PC-3 (cell line): ENCODE measurements around the gene PDGFRA.

Experiments used
- CTCF ChIP-seq: fragments of 300-600 bp; sonication (generic); conservative IDR thresholded peaks from 2 replicates; pipeline ENCODE4 v1.5.1; 2017; ENCODE audit warnings: antibody characterized with exemption, low read depth, mild to moderate bottlenecking, low read length
- EZH2 ChIP-seq: fragments of 300-600 bp; sonication (generic); IDR thresholded peaks from one replicate; pipeline ENCODE4 v1.6.1; 2017; ENCODE audit warnings: antibody characterized with exemption, mild to moderate bottlenecking, low read length; ENCODE audit not compliant: unreplicated experiment
- EZH2phosphoT487 ChIP-seq: fragments of 300-600 bp; sonication (generic); IDR thresholded peaks from 2 replicates; pipeline ENCODE4 v1.6.1; 2018; ENCODE audit warnings: mild to moderate bottlenecking, antibody characterized with exemption, low read length, borderline replicate concordance

GRCh38 chr4:54268151-54268550, 39.1 kb downstream of the PDGFRA start:
- TF ChIP-seq CTCF (no peak), EZH2 (no peak), EZH2phosphoT487 (no peak)
